Stimulated activated CD4-positive, alpha-beta T cell treated with anti-CD3 and anti-CD28 coated beads, TNF-alpha, amount 100 ng/mL, for 1 hour (primary cell): ENCODE results near the gene SLC25A27.
A peak's percentile ranks its signal among the peaks of the same experiment; 100 is the strongest.
"Not testable (repeated sequence)": the region's sequence is repeated elsewhere in the genome, so short reads cannot be mapped to it uniquely, and the experiment has no call there.

Experiments used
- DNase-seq, 3 donors: peaks; one replicate each; pipeline ENCODE4 v3.0.0-alpha.2; 2020; ENCODE audit warnings: low read depth in 3 of 3, low spot score in 1 of 3

SLC25A27 gene, protein sequence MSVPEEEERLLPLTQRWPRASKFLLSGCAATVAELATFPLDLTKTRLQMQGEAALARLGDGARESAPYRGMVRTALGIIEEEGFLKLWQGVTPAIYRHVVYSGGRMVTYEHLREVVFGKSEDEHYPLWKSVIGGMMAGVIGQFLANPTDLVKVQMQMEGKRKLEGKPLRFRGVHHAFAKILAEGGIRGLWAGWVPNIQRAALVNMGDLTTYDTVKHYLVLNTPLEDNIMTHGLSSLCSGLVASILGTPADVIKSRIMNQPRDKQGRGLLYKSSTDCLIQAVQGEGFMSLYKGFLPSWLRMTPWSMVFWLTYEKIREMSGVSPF

DNA sequence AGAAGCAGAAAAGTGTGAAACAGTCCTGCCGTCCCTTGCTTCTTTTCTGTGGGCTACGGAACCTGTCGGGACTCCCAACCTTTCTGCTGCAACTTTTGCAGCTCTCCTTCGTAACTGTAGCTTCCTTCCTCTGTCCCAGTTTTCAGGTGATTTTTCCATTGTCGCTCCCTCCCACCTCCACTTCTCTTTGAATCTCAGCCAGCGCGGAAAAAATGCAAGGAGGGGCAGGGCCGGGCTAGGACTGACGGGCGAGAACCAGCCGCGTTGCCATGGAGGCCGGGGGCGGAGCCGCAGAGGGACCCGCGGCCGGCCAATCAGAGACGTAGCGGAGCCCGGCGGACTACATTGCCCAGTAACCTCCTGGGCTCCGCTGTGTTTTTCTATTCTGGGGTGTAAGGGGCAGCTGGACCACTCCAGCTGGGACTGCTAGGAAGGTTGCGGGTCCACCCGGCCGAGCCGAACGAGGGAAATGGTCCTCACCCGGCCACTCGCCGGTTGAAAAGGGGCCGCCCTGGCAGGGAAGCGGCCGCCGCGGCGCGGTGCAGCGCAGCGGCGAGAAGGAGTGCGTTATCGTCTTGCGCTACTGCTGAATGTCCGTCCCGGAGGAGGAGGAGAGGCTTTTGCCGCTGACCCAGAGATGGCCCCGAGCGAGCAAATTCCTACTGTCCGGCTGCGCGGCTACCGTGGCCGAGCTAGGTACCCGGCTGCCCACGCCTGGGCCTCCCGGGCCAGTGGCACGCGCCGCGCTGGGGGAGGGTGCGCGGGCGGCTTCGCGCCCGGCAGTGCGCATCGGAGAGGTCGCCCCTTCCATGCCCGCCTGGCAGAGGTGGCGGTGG lies at the start of gene SLC25A27, which contains the start of gene CYP39A1:
SLC25A27 (plus strand) TSS at position 373 of the 836 bp plus-strand sequence; CDS start at position 591, 218 bp downstream.
CYP39A1 (minus strand) TSS at position 216 of the 836 bp plus-strand sequence. CDS start 236 bp downstream, outside the sequence.
- peak; percentile 39 to 69 (median 45) for DNase-seq

GRCh38 chr6:46605091-46605797 lies 47.5 kb upstream of the SLC25A27 start:
- DNase-seq = no peak

GRCh38 chr6:46606338-46606737 lies 46.4 kb upstream of the SLC25A27 start:
- no peak for DNase-seq

GRCh38 chr6:46610862-46611553 lies 41.8 kb upstream of the SLC25A27 start:
- DNase-seq = no peak

DNA sequence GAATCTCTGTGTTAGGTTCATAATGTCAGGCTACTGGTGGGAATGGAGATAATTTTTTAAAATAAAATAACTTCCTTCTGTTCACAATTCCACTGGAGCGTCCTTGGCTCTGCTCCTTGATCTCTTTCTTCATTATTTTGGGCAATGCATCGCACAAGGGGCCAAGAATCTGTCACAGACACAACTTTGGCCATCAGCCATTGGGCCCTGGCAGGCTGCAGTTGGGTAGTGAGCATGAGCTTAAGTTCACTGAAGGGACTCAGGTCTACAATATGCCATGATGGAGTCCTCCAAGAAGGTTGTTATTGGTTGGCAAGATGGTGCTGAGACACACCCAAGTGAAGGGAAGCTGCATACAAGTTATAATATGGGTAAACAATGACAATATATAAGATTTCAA lies 40.1 kb upstream of the SLC25A27 start:
- no peak for DNase-seq

DNA sequence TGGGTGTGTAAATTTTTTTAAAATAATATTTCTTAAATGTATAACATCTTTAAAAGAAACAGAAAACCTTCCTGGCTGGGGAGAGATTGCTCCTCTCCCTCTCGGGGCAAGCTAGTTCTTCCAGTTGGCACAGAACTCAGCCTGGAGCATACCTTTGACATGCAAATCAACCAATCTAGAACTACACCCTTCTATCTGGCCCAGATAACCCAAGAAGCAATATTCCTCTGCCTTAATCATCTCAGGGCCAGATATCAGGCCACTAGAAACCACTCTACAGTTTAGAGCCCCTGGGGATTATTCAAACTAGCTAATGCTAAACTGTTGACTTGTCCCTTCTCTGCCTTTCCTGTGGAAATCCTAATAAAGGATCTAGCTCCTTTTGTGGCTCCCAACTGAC lies 34.0 kb upstream of the SLC25A27 start:
- no peak for DNase-seq

GRCh38 chr6:46626228-46626909 lies 26.4 kb upstream of the SLC25A27 start:
- DNase-seq = no peak

- no peak for DNase-seq
These were observed 25.8 kb upstream of the SLC25A27 start for GRCh38 chr6:46626976-46627375.

- DNase-seq = no peak
These were observed 24.3 kb upstream of the SLC25A27 start for GRCh38 chr6:46628498-46628897.

DNA sequence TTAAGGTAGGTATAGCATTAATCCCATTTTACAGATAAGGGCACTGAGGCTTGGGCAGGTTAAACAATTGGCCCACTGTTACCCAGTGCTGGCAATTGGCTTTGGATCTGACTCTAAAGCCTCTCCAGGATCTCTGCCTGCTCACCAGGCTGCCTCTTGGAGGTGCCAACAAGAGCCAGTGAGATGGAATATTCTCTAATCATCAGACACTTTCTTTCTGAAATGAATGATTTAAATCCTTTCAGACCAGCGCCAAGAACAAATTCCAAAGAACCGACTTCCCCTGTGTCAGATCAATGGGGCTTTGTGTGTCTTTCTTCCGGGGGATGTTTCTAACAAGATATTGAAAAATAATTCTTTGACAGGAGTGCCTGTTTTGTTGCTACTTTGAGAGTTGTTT lies 23.8 kb upstream of the SLC25A27 start:
- no peak for DNase-seq

DNA sequence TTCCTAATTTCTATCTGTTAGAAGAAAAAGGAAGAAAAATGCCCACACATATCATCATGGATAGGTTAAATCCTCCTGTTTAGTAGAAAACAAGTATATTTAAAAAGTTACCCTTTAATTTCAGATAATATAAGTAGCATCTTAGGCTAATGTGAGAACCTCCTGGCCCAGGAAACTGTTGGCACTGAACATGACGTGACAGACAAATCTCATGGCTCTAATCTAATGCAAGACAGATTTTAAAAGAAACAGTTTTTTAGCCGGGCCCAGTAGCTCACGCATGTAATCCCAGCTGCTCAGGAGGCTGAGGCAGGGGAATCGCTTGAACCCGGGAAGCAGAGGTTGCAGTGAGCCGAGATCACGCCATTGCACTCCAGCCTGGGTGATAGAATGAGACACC lies 23.1 kb upstream of the SLC25A27 start:
- DNase-seq = no peak

DNA sequence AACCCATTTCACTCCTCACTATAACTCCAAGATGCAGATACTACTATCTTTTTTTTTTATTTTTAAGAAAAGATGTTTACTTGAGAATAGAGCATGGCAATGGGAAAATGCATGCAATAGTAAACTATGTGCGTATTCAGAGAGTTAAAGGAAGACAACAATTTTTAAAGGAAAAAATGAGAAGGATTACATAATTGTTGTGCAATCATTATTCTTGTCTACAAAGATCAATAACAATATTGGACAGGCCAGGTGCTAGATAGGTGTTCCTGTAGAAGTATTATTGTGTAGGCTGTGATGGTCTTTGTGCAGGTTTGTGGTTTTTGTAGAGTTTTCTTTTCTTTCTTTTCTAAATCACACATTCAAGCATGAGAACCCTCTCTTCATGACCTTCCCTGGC lies 20.7 kb upstream of the SLC25A27 start:
- no peak for DNase-seq

DNA sequence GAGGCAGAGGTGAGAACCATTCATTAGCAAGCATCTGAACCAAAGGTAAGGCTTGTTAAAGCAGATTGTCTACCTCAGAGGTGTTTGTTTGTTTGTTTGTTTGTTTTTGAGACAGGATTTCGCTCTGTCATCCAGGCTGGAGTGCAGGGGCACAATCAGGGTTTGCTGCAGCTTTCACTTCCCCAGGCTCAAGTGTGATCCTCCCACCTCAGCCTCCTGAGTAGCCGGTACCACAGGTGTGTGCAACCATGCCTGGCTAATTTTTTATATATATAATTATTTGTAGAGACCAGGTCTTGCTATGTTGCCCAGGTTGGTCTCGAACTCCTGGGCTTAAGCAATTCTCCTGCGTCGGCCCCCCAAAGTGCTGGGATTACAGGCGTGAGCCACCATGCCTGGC lies 17.3 kb upstream of the SLC25A27 start:
- DNase-seq = no peak

DNA sequence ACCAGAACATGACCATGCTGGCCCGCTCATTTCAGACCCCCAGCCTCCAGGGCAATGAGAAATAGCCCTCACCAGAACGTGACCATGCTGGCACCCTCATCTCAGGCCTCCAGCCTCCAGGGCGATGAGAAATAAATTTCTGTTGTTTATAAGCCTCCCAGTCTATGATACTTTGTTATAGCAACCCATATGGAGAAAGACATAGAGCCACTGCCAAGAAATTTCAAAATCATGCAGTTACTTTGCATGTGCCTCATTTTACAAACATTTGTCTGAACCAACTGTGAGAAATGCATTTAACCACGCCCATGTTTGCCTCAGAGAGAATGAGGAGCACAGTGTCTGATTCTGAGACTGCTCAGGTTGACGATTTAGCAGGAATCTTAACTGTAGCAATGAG lies 15.6 kb upstream of the SLC25A27 start:
- no peak for DNase-seq

DNA sequence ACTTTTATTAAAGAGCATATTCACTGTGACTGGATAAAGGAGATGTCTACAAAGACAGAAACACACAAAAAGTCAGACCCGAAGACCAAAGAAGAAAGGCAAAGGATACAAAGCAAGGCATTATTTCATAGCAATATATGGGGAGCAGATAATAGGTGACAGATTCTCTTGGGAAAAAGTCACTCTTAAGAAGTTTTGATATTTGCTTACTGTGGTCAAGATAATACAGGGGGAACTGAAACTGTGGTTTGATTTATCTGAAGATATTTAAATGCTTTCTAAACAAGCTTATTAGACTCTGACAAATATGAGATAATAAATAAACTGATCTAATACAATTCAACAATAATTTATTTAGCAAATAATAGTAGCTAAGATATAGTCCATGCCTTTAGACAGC lies 14.8 kb upstream of the SLC25A27 start:
- DNase-seq = no peak

DNA sequence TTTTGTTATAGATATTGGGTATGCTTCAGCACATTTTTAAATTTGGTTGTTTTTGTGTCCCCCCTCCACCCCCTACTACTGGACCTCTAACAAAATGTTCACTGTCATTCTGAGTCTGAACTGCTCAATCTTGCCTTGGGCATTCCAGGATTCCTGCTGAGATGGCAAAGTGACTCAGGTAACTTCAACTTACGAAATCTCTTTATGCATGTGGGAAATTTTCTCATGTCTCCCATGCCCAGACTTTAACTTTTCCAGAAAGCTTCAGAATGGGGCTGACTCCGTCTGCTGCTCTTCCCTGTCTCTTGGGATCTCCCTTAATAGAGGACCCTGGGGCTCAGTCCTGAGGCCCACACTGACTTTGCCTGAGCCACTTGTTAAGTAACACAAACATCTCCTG lies 14.1 kb upstream of the SLC25A27 start:
- DNase-seq = no peak

DNA sequence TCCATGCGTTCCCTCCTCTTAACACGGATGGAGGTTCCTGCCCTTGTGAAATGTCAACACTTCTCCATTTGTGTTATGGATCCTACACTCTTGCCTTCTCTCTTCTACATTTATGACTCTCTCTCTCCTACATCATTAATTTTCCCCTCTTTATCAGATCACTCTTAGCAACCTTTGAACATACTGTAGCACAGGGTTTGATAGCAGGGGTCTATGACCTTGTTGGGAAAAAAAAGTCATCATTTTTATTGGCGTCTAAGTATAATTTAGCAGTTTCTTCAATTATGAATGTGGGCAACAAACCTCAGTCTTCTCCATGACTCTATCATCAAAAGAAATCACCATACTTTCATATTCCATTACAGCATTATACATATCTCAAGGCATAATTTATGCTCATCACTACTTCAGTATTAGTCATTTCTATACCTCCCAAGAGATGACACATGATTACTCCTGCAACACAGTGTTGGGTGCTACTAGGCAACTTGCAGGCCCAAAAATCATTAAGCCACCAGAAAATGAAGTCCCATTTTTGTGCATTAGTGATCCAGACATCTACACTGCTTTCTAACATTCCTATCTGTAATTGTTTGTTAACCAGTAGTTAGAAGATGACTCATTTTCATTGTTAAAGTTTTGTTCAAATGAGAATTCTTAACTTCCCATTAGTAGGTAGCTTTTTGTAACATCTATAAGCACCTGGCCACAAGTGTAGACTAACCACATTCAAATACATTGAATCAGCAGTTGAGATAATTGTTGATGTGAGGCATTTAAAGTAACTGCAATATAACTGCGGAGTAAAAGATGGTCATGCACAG lies 9.6 kb upstream of the SLC25A27 start:
- DNase-seq = no peak

DNA sequence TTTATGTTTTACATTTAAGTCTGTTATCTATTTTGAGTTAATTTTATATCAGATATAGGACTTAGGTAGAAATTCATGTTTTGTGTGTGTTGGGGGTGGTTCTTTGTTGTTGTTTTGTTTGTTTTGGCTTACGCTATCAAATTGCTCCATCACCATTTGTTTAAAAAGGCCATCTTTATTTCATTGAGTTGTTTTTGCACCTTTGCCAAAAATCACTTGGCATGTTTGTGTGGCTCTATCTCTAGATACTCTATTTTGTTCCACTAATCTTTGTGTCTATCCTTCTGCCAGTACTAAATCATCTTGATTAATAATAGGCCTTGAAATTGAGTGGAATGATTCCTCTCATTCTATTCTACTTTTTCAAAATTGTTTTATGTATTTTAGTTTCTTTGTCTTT lies 7.5 kb upstream of the SLC25A27 start:
- DNase-seq = no peak

DNA sequence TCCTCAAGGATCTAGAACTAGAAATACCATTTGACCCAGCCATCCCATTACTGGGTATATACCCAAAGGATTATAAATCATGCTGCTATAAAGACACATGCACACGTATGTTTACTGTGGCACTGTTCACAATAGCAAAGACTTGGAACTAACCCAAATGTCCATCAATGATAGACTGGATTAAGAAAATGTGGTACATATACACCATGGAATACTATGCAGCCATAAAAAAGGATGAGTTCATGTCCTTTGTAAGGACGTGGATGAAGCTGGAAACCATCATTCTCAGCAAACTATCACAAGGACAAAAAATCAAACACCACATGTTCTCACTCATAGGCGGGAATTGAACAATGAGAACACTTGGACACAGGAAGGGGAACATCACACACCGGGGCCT lies 4.7 kb upstream of the SLC25A27 start:
- DNase-seq = not testable (repeated sequence)
